Activated naive CD8-positive, alpha-beta T cell treated with anti-CD3 and anti-CD28 coated beads, Interleukin-2, amount 10 ng/mL, durations not matched to agents 7 days and 5 days (primary cell): ENCODE results near the gene PRM3. TPM values are rescaled to one million over a fixed set of nuclear protein-coding genes. Genes with fewer than 3 reads are reported as not detected.

ENCODE experiments used
- ATAC-seq: fragments of 150-1000 bp; cut with Tn5 transposase; one replicate; pipeline ENCODE4 v1.10.0; 2021; ENCODE audit warnings: low read depth, moderate library complexity
- POLR2A ChIA-PET: fragments of 350-600 bp; sonication (Branson Sonifier 250); formaldehyde crosslinking; loops from one replicate; lab custom pipeline; 2021; ENCODE audit warnings: antibody characterized with exemption; lab: Charles Lee
- DNase-seq: peaks from one replicate; pipeline ENCODE4 v3.0.0; 2021
- H3K27ac Mint-ChIP-seq: one replicate; pipeline ENCODE4 v1.8.0; 2022; ENCODE audit warnings: mild to moderate bottlenecking, mixed read lengths
- H3K27me3 Mint-ChIP-seq: one replicate; pipeline ENCODE4 v1.8.0; 2022; ENCODE audit warnings: mild to moderate bottlenecking, moderate library complexity, mixed read lengths
- H3K36me3 Mint-ChIP-seq: one replicate; pipeline ENCODE4 v1.8.0; 2021; ENCODE audit warnings: mild to moderate bottlenecking, mixed read lengths
- H3K4me1 Mint-ChIP-seq: one replicate; pipeline ENCODE4 v1.8.0; 2021; ENCODE audit warnings: mixed read lengths
- H3K4me3 Mint-ChIP-seq: one replicate; pipeline ENCODE4 v1.8.0; 2022; ENCODE audit warnings: mild to moderate bottlenecking, moderate library complexity, mixed read lengths
- H3K9me3 Mint-ChIP-seq: one replicate; pipeline ENCODE4 v1.8.0; 2021; ENCODE audit warnings: mixed read lengths
- total RNA-seq, 2 experiments: library from RNA; stranded (reverse); gene quantifications; one replicate each; pipeline ENCODE4 v1.2.3, GENCODE V29; 2021

The PRM3 gene, protein sequence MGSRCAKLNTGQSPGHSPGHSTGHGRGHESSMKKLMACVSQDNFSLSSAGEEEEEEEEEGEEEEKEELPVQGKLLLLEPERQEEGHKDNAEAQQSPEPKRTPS
- not detected for total RNA-seq

GRCh38 chr16:11272921-11273720 is at the start of gene PRM3:
Gene PRM3 (minus strand): TSS chr16:11273629. CDS start chr16:11273595, 34 bp downstream.
- H3K4me1 Mint-ChIP-seq, result no peaks in the 10 kb centered on the region
- H3K27ac Mint-ChIP-seq, result no peak within 1 kb of the TSS
- POLR2A ChIA-PET, result interaction anchor here (1.0 to 1.5 kb wide), 4 partner anchors 10 to 26 kb away, joined by 3 read pairs; no protein-coding TSS in a partner anchor
- no peak for ATAC-seq
- no peak within 1 kb of the TSS for H3K4me3 Mint-ChIP-seq
- H3K9me3 Mint-ChIP-seq, result peaks cover 3% of the 10 kb centered on the region
- H3K27me3 Mint-ChIP-seq, result peaks cover 5% of the 10 kb centered on the region
- DNase-seq, result no peak
- peaks cover 3% of the 10 kb centered on the region for H3K36me3 Mint-ChIP-seq

- Mint-ChIP-seq H3K4me3 (no peak overlapping the region), H3K27me3 (no peaks in the 10 kb centered on the region), H3K36me3 (peaks cover 12% of the 10 kb centered on the region), H3K27ac (peak overlapping the region; percentile 85), H3K9me3 (no peaks in the 10 kb centered on the region), H3K4me1 (peaks cover 44% of the 10 kb centered on the region)
- DNase-seq (no peak), ATAC-seq (no peak)
- POLR2A ChIA-PET, result interaction anchor here (0.7 to 1.2 kb wide), 4 partner anchors 19 to 67 kb away, joined by 3 to 5 read pairs (median 4); no protein-coding TSS in a partner anchor
Measured at GRCh38 chr16:11322823-11323222, 49.4 kb upstream of the PRM3 start.

DNA sequence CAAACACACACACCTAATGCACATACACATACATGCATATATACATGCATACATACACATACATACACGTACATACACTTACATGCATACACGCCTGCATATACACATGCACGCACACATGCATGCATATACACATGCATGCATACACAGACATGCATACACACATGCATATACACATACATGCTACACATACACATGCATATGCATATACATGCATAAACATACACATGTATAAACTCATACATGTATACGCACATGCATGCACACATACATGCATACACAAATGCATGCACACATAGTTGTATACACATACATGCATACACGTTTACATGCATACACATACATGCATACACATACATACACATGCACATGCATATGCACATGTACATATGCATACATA is 48.2 kb upstream of the PRM3 start:
- Mint-ChIP-seq H3K4me1 (peaks cover 36% of the 10 kb centered on the region), H3K36me3 (peaks cover 5% of the 10 kb centered on the region), H3K27ac (no peak overlapping the region), H3K4me3 (no peak overlapping the region), H3K27me3 (no peaks in the 10 kb centered on the region), H3K9me3 (no peaks in the 10 kb centered on the region)
- POLR2A ChIA-PET, result no interaction called here
- ATAC-seq (no peak), DNase-seq (no peak)

DNA sequence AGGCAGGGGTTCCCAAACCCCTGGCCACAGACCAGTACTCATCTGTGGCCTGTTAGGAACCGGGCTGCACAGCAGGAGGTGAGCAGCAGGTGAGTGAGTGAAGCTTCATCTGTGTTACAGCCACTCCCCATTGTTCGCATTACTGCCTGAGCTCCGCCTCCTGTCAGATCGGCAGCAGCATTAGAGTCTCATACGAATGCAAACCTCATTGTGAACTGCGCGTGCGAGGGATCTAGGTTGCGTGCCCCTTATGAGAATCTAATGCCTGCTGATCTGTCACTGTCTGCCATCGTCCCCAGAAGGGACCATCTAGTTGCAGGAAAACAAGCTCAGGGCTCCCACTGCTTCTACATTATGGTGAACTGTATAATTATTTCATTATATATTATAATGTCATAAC is 46.7 kb upstream of the PRM3 start:
- Mint-ChIP-seq H3K9me3 (no peaks in the 10 kb centered on the region), H3K27ac (no peak overlapping the region), H3K36me3 (peaks cover 5% of the 10 kb centered on the region), H3K4me3 (no peak overlapping the region), H3K4me1 (peaks cover 33% of the 10 kb centered on the region), H3K27me3 (no peaks in the 10 kb centered on the region)
- POLR2A ChIA-PET, result interaction anchor here (0.6 to 0.9 kb wide), 2 partner anchors 8 to 257 kb away, joined by 3 read pairs; no protein-coding TSS in a partner anchor
- no peak for ATAC-seq
- no peak for DNase-seq

DNA sequence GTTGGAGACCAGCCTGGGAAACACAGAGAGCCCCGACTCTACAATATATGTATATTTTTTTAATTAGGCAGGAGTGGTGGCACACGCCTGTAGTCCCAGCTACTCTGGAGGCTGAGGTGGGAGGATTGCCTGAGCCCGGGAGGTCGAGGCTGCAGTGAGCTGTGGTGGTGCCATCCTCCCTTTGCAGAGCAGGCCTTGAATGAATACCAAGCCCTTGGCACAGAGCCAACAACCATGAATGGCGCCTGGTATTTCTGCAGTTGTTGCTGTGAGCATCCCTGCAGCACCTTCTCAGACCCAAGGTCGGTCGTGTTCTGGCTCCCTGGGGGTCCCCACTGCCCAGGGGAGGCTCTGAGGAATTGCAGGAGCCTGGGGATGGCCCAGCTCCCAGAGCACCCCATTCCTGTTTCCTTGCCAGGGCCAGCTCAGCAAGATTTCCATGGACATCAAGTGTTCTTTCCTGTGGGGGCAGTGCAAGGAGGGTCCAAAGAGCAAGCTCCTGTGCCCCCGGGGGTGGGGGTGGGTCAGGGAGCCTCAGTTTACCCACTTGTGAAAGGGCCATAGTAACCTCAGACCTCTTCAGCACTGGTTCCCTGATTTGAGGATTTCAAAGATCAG is 46.2 kb upstream of the PRM3 start:
- H3K27me3 Mint-ChIP-seq, result no peaks in the 10 kb centered on the region
- H3K27ac Mint-ChIP-seq, result no peak overlapping the region
- H3K36me3 Mint-ChIP-seq, result peaks cover 5% of the 10 kb centered on the region
- H3K4me3 Mint-ChIP-seq, result no peak overlapping the region
- peaks cover 27% of the 10 kb centered on the region for H3K4me1 Mint-ChIP-seq
- DNase-seq (no peak), ATAC-seq (peak; percentile 29)
- POLR2A ChIA-PET, result interaction anchor here (0.6 kb wide), 1 partner anchor 256 kb away, joined by 3 read pairs; no protein-coding TSS in a partner anchor
- H3K9me3 Mint-ChIP-seq, result no peaks in the 10 kb centered on the region

DNA sequence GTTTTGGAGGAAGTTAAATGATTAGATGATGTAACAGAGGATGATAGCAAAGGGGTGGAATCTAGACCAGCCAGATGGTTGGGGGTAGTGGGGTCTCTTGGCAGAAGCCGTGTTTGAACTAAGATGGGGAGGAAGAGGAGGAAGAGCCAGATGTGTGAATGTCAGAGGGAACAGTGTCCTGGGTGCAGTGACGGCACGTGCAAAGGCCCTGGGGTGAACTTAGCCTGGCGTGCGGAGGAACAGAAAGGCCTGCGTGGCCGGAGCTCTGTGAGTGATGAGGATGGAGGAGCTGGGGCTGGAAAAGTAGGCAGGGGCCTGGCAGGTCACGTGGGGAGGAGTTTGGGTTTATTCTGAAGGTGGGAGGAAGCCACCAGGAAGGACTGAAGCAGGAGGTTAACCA is 45.4 kb upstream of the PRM3 start:
- Mint-ChIP-seq H3K9me3 (no peaks in the 10 kb centered on the region), H3K27me3 (no peaks in the 10 kb centered on the region), H3K36me3 (peaks cover 5% of the 10 kb centered on the region), H3K4me3 (no peak overlapping the region), H3K4me1 (peaks cover 31% of the 10 kb centered on the region), H3K27ac (peak overlapping the region; percentile 5)
- DNase-seq (no peak), ATAC-seq (no peak)
- POLR2A ChIA-PET, result interaction anchor here (0.7 kb wide), 1 partner anchor 67 kb away, joined by 4 read pairs; no protein-coding TSS in a partner anchor

DNA sequence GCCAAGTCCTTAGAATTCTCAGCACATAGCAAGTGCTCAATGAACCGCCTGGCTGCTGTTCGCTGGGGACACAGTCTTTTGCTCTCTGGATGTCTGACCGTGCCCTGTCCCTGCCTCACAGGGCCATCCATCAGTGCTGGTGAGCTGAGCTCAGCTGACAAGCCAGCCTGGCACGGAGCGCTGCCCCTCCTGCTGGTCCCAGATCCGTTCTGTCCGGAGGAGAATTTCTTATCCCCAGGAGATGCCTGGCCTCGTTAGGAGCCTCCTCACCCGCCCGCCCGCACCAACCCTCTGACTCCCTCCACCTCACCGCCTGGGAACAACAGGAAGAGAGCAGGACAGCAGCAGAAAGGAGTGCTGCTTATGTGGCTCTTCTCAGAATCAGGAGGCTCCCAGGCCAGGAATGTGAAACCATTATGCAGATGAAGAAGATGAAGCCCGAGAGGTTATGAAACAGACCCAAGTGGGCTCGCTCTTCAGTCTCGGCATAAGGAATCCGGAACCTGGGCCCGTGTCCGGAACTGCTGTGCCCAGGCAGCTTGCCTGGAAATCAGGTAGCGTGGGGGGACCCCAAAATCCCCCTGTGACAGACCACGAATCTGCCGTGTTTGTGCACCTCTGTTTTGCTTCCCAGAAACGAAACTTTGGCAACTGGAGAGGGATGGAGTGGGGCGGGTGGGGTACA is 43.0 kb upstream of the PRM3 start:
- ATAC-seq, result no peak
- DNase-seq, result no peak
- peak overlapping the region; percentile 43 for H3K27ac Mint-ChIP-seq
- POLR2A ChIA-PET, result no interaction called here
- H3K27me3 Mint-ChIP-seq, result no peaks in the 10 kb centered on the region
- peaks cover 43% of the 10 kb centered on the region for H3K4me1 Mint-ChIP-seq
- peaks cover 5% of the 10 kb centered on the region for H3K36me3 Mint-ChIP-seq
- H3K4me3 Mint-ChIP-seq, result no peak overlapping the region
- H3K9me3 Mint-ChIP-seq, result no peaks in the 10 kb centered on the region

GRCh38 chr16:11315510-11315909 is 42.1 kb upstream of the PRM3 start:
- Mint-ChIP-seq H3K27ac (no peak overlapping the region), H3K4me3 (no peak overlapping the region), H3K9me3 (no peaks in the 10 kb centered on the region), H3K27me3 (no peaks in the 10 kb centered on the region), H3K36me3 (peaks cover 5% of the 10 kb centered on the region), H3K4me1 (peaks cover 52% of the 10 kb centered on the region)
- ATAC-seq (no peak), DNase-seq (no peak)
- POLR2A ChIA-PET, result interaction anchor here (0.6 to 1.0 kb wide), 2 partner anchors 13 to 17 kb away, joined by 3 read pairs; no protein-coding TSS in a partner anchor

GRCh38 chr16:11314309-11314894 is 41.0 kb upstream of the PRM3 start:
- Mint-ChIP-seq H3K27ac (no peak overlapping the region), H3K36me3 (peaks cover 5% of the 10 kb centered on the region), H3K4me1 (peaks cover 61% of the 10 kb centered on the region), H3K27me3 (no peaks in the 10 kb centered on the region), H3K9me3 (no peaks in the 10 kb centered on the region), H3K4me3 (no peak overlapping the region)
- ATAC-seq (no peak), DNase-seq (no peak)
- POLR2A ChIA-PET, result interaction anchor here (1.0 to 7.3 kb wide), 2 partner anchors 14 to 58 kb away, joined by 3 to 96 read pairs; partner anchors contain the start of gene SOCS1

- H3K27me3 Mint-ChIP-seq, result no peaks in the 10 kb centered on the region
- H3K36me3 Mint-ChIP-seq, result peaks cover 3% of the 10 kb centered on the region
- H3K9me3 Mint-ChIP-seq, result no peaks in the 10 kb centered on the region
- H3K4me3 Mint-ChIP-seq, result peak overlapping the region; percentile 58
- ATAC-seq (no peak), DNase-seq (no peak)
- peaks cover 63% of the 10 kb centered on the region for H3K4me1 Mint-ChIP-seq
- POLR2A ChIA-PET, result interaction anchor here (0.7 to 7.3 kb wide), 5 partner anchors 11 to 132 kb away, joined by 3 to 96 read pairs (median 3); partner anchors contain the start of genes RMI2 and SOCS1
- H3K27ac Mint-ChIP-seq, result peak overlapping the region; percentile 75
Measured at GRCh38 chr16:11313493-11314308, 40.3 kb upstream of the PRM3 start.

DNA sequence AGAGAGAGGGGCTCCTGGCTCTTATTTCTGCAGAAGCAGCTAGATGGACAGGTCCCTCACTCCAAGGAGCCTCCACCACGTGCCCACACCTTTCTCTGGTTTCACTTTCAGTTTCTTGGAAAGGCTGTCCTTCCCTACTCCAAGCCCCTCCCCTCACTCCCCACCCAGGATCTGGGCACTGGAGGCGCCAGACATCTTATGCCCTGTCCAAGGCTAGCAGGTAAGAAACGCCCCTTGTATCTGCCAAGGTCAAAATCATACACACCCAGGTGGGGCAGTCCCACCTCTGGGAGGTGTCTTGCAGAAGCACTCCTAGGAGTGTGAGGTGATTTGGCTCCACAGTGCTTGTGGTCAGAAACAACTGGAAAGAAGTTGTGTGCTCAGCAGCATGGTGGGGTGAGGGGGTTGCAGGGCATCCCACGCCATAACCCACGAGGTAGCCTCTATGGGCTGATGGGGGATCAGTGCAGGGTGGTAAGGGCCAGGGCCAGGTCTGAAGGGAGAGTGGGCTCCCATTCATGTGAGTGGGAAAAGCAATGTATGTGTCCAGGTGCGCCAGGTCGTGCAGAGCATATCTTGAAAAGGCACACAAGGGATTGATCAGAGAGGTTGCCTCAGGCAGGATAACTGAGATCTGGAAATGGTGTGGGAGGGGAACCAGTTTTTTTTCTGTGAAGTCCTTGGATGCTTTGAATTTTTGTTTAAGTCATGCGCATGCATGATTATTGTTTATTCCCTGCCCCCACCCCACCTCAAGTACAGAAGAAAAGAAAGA is 39.5 kb upstream of the PRM3 start:
- POLR2A ChIA-PET, result interaction anchor here (0.7 to 7.3 kb wide), 13 partner anchors 8 to 131 kb away, joined by 3 to 96 read pairs (median 3); partner anchors contain the start of genes RMI2 and SOCS1
- DNase-seq, result no peak
- Mint-ChIP-seq H3K27ac (peak overlapping the region; percentile 75), H3K9me3 (no peaks in the 10 kb centered on the region), H3K36me3 (no peaks in the 10 kb centered on the region), H3K27me3 (no peaks in the 10 kb centered on the region), H3K4me1 (peaks cover 68% of the 10 kb centered on the region), H3K4me3 (peak overlapping the region; percentile 58)
- ATAC-seq, result peak; percentile 30
